Esophagus squamous epithelium (tissue), 5 donors: ENCODE measurements around the gene STAT5B. TPM values are rescaled to one million over a fixed set of nuclear protein-coding genes. Genes with fewer than 3 reads are reported as not detected.

ENCODE experiments used
- DNase-seq: peaks from one replicate; lab custom pipeline; 2025; lab: John Stamatoyannopoulos, UW
- H3K27ac ChIP-seq, 4 donors: fragments of 200-600 bp; sonication (generic); one replicate each; pipeline ENCODE4 v1.5.1; 2016 to 2019; ENCODE audit warnings: mild to moderate bottlenecking in 1 of 4
- H3K27me3 ChIP-seq, 4 donors: fragments of 200-600 bp; sonication (generic); 1 replicate in 3 of 4; 2 replicates in 1 of 4; pipeline versions ENCODE4 v1.5.1 to v1.6.0; 2017 to 2021; ENCODE audit warnings: antibody characterized with exemption in 1 of 4
- H3K36me3 ChIP-seq, 3 donors: fragments of 200-600 bp; sonication (generic); one replicate each; pipeline ENCODE4 v1.5.1; 2016 to 2019
- H3K4me1 ChIP-seq, 3 donors: fragments of 200-600 bp; sonication (generic); one replicate each; pipeline ENCODE4 v1.5.1; 2017 to 2019
- H3K4me3 ChIP-seq, 4 donors: fragments of 200-600 bp; sonication (generic); 1 replicate in 3 of 4; 2 replicates in 1 of 4; pipeline ENCODE4 v1.5.1; 2016 to 2019; ENCODE audit warnings: mild to moderate bottlenecking in 2 of 4, moderate library complexity in 1 of 4
- H3K9me3 ChIP-seq, 3 donors: fragments of 200-600 bp; sonication (generic); one replicate each; pipeline ENCODE4 v1.5.1; 2016 to 2019
- POLR2A ChIP-seq, 4 donors: fragments of 450-650 bp; IDR thresholded peaks; one replicate each; pipeline ENCODE4 v1.6.1; 2017; ENCODE audit warnings: antibody characterized with exemption in 4 of 4, mild to moderate bottlenecking in 4 of 4, moderate library complexity in 3 of 4
- WGBS, 2 donors: methylation state at CpG; one replicate each; pipeline ENCODE4 v1.1.5; 2018; 5-methylcytosine and 5-hydroxymethylcytosine counted together
- intact Hi-C: fragments of 100-400 bp; cut with DNase I; formaldehyde crosslinking; loops from one replicate; pipeline ENCODE4 v1.15.0; 2022
- total RNA-seq, 4 donors: library from RNA; depleted of rRNA; stranded (reverse); fragments of >200 nt; gene quantifications; one replicate each; pipeline ENCODE4 v1.1.0, GENCODE V29; 2016
- TF ChIP-seq, protein P1 (sequence below), 6 experiments: fragments of 450-650 bp in 4 of 6; fragments of 200-600 bp in 2 of 6; sonication (generic) in 2 of 6; IDR thresholded peaks; one replicate each; pipeline ENCODE4 v1.5.1; 2016 to 2019; ENCODE audit warnings: antibody characterized with exemption in 6 of 6, mild to moderate bottlenecking in 4 of 6, moderate library complexity in 4 of 6
- donor health status: DM: yes; HTN: yes; CAD: no.

Gene STAT5B
- total RNA-seq, 4 donors from 2014 or later, result 17.9 to 57.6 (median 19.5) TPM

DNA sequence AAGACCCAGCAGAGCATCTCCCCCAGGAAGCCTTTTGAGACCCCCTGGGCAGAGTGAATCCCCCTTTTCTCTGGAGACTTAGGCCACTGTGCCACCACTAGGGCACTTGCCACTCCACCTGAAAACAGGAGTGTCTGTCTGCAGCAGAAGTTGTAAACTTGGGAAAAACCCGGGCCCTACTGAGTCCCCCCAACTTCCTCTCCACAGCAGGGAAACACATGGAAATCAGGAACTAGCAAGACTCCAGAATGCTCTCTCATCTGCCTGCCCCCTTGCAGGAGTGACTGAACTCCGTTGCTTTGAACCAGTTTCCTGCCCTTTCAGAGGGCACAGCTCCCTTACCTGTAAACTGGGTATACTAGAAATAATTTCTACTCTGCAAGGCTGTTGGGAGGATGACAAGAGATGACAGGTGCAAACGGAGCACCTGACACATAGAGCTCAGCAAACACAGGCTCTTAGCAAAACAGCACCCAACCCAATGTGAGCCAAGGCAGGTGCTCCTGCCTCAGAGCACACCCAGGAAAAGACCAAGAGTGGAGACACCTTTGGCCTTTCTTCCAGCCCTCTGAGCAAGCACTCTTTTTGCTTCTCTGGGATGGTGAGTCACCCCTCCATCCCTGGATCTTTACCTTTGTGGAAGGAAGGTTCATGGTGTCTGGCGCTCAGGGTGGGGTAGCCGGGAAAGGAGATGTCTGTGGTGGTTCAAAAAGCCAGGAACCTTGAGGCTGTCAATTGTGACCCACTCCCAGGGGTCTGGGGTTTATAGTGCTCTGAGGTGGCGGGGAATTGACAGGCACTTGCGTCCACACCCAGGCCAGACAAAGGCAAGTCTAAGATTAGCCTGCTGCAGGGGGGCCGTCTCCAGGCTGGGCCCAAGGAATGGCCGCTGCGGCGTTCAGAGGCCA is 91.2 kb downstream of the STAT5B start, which contains the start of gene HCRT:
Gene HCRT (minus strand): TSS at position 740 of the 908 bp plus-strand sequence. CDS start 87 bp downstream, at position 653.
- Histone ChIP-seq H3K9me3 (no peaks in the 10 kb centered on the region), H3K27ac (peak within 1 kb of the TSS; percentile 28 to 78 (median 58)), H3K36me3 (no peaks in the 10 kb centered on the region), H3K4me3 (peak within 1 kb of the TSS; percentile 30 to 70 (median 45)), H3K27me3 (peaks cover 0 to 58% (median 6%) of the 10 kb centered on the region in 4 donors), H3K4me1 (peaks cover 25 to 42% (median 27%) of the 10 kb centered on the region in 3 donors)
- 52 to 86% methylated on average over 2 to 9 of the region's 11 CpGs for WGBS, 2 donors
- no peak for TF ChIP-seq POLR2A (IDR thresholded peaks at IDR 0.05)
- TF ChIP-seq, protein P1, sequence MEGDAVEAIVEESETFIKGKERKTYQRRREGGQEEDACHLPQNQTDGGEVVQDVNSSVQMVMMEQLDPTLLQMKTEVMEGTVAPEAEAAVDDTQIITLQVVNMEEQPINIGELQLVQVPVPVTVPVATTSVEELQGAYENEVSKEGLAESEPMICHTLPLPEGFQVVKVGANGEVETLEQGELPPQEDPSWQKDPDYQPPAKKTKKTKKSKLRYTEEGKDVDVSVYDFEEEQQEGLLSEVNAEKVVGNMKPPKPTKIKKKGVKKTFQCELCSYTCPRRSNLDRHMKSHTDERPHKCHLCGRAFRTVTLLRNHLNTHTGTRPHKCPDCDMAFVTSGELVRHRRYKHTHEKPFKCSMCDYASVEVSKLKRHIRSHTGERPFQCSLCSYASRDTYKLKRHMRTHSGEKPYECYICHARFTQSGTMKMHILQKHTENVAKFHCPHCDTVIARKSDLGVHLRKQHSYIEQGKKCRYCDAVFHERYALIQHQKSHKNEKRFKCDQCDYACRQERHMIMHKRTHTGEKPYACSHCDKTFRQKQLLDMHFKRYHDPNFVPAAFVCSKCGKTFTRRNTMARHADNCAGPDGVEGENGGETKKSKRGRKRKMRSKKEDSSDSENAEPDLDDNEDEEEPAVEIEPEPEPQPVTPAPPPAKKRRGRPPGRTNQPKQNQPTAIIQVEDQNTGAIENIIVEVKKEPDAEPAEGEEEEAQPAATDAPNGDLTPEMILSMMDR (IDR thresholded peaks at IDR 0.05), result no peak
- DNase-seq, result no peak
- intact Hi-C loops, result no loop called here

DNA sequence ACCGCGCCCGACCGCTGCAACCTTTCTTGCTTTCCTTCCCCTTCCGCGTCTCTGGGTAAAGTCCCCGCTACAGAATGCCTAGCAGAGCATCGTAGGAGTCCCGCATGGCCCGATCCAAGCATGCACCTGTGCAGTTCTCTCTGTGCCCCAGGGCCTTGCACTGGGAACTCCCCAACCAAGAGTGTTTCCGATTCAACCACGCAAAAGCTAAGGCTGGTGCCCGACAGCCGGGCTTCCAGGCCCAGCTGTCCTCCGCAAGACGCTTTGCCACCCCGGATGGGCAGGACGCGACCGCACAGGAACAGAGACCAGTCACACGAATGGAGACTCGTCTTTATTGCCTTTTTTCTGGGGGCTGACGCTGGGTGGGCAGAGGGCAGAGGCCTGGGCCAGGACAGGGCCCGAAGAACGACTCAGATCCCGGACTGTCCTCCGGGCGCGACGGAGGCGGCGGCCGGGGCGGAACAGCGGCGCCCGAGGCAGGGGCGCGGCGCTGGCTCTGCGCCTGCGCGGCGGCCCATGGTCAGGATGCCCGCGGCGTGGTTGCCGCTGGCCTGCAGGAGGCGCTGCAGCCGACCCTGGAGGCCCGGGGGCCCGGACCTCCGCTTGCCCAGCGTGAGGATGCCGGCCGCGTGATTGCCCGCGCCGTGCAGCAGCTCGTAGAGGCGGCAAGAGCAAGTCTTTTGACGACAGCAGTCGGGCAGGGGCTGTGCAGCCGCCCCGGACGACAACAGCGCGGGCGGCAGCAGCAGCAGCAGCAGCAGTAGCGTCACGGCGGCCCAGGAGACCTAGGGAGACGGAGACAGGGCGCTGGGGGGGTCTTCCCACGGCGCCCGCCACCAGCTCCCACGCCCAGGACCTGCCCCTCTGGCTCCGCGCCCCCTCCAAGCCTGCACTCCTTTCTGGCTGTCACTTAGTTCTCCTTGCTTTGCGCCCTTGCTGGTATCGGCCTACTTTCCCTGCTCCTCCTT is 92.2 kb downstream of the STAT5B start:
- peaks cover 25 to 44% (median 29%) of the 10 kb centered on the region in 3 donors for H3K4me1 ChIP-seq
- 7 to 10% methylated on average over 16 to 17 of the region's 83 CpGs for WGBS, 2 donors
- H3K4me3 ChIP-seq, result peak overlapping the region; percentile 30 to 70 (median 45)
- DNase-seq, result no peak
- H3K27me3 ChIP-seq, result peaks cover 0 to 67% (median 6%) of the 10 kb centered on the region in 4 donors
- H3K27ac ChIP-seq, result peak overlapping the region; percentile 43 to 78 (median 64)
- H3K9me3 ChIP-seq, result no peaks in the 10 kb centered on the region
- no peaks in the 10 kb centered on the region for H3K36me3 ChIP-seq
- intact Hi-C loops, result no loop called here
- TF ChIP-seq POLR2A (IDR thresholded peaks at IDR 0.05), result peak in 3 of 4 donors; percentile 15 to 53 (median 31)
- TF ChIP-seq, protein P1 (IDR thresholded peaks at IDR 0.05), result peak; percentile 58 to 94 (median 77)

DNA sequence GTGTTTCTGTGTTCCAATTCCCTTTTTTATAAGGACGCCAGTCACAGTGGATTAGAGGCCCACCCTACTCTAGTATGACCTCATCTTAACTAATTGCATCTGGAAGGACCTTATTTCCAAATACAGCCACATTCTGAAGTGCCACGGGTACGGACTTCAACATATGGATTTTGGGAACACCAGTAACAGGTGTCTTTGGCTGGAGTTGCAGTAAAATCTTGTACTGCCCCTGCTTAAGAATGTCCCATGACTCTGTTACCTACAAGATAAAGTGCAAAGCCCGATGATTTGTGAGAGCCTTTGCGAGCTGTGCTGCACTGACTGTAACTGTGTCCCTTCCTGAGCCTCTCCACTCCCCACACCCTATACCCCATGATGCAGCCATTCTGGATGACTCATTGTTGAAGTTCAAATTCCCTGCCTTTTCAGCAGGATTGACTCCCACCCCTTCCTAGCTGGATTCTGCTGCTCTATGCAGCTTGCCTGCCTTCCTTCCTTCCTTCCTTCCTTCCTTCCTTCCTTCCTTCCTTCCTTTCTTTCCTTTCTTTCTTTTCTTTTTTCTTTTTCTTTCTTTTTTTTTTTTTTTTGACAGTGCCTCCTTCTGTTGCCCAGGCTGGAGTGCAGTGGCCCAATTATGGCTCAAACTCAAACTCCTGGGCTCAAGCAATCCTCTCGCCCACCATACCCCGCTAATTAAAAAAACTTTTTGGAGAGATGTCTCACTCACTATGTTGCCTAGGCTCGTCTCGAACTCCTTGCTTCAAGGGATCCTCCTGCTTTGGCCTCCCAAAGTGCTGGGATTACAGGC is 93.1 kb downstream of the STAT5B start:
- H3K9me3 ChIP-seq, result no peaks in the 10 kb centered on the region
- H3K4me1 ChIP-seq, result peaks cover 25 to 50% (median 29%) of the 10 kb centered on the region in 3 donors
- H3K27me3 ChIP-seq, result peaks cover 0 to 68% (median 6%) of the 10 kb centered on the region in 4 donors
- peak overlapping the region in 2 of 4 donors; percentile 74 to 78 for H3K27ac ChIP-seq
- no peak for DNase-seq
- peak overlapping the region; percentile 30 to 70 (median 45) for H3K4me3 ChIP-seq
- 63 to 68% methylated on average over 8 to 9 of the region's 9 CpGs for WGBS, 2 donors
- TF ChIP-seq POLR2A (IDR thresholded peaks at IDR 0.05), result no peak
- TF ChIP-seq, protein P1 (IDR thresholded peaks at IDR 0.05), result no peak
- intact Hi-C loops, result no loop called here
- H3K36me3 ChIP-seq, result no peaks in the 10 kb centered on the region

DNA sequence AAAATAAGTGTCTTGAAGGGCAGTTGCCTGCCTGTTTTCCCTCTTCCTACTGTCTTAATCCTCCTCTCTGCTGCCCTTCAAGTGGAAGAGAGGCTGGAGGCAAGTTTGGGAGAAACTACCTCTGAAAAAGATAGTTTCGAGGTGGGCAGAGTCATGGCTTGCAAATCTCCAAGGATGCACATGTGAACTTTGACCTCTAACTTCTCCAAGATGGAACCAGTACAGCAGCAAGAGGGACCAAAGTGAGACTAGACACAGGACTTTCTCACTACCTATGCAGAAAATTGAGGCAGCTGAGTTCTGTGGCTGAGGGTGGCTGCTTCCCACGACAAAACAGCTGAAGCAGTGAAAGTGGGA is 94.4 kb downstream of the STAT5B start:
- WGBS, 2 donors, result 82 to 85% methylated on average over 2 of the region's 2 CpGs
- peaks cover 25 to 50% (median 29%) of the 10 kb centered on the region in 3 donors for H3K4me1 ChIP-seq
- no peaks in the 10 kb centered on the region for H3K9me3 ChIP-seq
- no peaks in the 10 kb centered on the region for H3K36me3 ChIP-seq
- no peak overlapping the region for H3K4me3 ChIP-seq
- H3K27me3 ChIP-seq, result peaks cover 0 to 68% (median 6%) of the 10 kb centered on the region in 4 donors
- TF ChIP-seq POLR2A (IDR thresholded peaks at IDR 0.05), result no peak
- TF ChIP-seq, protein P1 (IDR thresholded peaks at IDR 0.05), result no peak
- H3K27ac ChIP-seq, result no peak overlapping the region
- no peak for DNase-seq
- intact Hi-C loops, result no loop called here
